NCI-H1092 (cell line): ENCODE results near the gene CCDC78.

Experiments
- DNase-seq: peaks from one replicate; lab custom pipeline; 2025; lab: John Stamatoyannopoulos, UW

Gene CCDC78

DNA sequence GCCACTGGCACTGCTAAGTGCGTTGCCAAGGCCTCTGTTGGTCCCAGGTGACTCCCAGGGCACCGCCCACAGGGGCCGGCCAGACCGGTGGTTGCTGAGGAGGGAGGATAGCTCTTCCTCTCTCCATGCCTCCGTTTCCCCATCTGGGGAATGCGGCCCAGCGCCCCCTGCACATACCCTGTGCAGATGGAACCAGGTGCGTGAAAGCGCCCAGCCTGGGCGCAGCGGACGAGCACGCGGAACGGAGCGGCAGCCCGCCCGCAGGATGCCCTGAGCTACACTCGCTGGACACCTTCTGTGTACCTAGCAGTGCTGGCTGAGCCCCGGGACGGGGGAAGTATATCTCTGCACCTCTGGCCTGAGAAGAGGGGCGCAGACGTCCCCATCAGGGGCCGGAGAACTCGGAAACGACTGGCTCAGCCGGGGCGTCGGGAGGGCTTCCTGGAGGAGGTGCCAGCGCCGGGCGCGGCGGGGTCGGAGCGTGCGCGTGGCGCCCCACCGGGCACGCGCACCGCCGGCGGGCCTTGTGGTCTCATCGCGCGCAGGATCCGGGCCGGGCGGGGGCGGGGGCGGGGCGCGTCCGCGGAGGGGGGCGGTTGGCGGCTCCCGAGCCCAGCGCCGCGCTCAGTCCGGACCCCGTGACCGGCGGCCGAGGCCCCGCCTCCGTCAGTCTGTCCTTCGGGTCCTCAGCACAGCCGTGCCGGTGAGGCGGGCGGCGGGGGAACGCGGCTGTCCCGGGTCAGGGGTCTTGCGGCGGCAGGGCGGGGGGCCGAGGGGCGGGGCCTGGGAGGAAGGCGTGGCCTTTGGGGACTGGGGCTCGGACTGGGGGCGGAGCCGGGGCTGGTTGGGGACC lies at the start of gene CCDC78, which contains the start of gene HAGHL:
TSS of gene CCDC78 (minus strand) at position 6 of the 853 bp plus-strand sequence. CDS start 76 bp downstream, outside the sequence.
TSS of gene HAGHL (plus strand) at position 669 of the 853 bp plus-strand sequence. CDS start 404 bp downstream, outside the sequence.
- DNase-seq: no peak

- no peak for DNase-seq
These were observed 49.1 kb upstream of the CCDC78 start for GRCh38 chr16:775236-775796.

- no peak for DNase-seq
These were observed 48.1 kb upstream of the CCDC78 start for GRCh38 chr16:774086-775001.

DNA sequence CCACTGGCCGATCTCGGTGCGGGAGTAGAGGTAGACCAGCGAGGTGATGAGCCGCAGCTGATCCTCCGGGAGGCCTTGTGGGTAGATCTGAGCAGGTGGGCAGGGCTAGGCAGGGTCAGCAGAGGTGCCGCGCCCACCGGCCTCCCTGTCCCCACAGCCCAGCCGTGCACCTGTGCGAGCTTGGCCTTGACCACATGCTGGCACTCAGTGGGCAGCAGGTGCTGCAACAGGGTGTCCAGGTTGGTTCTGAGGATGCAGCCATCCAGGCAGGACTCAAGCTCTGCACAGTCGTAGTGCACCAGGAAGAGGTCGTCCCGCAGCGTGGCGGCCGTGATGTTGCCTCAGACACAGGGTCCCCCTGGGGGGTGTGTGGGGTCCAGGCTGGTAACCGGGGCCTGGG lies 46.7 kb upstream of the CCDC78 start:
- no peak for DNase-seq

DNA sequence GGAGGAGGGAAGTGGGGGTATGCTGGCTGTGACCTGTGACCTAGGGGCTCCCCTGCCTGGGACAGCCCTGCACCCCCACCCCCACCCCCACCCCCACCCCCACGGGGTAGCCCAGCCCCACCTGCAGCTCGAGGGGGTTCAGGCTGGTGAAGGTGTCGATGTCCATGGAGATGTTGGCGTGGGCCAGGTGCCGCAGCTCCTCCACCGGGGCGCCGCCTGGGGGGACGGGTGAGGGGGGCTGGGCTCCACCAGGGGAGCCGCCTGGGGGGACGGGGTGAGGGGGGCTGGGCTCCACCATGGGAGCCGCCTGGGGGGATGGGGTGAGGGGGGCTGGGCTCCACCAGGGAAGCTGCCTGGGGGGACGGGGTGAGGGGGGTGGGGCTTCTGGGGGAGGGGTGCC lies 44.2 kb upstream of the CCDC78 start:
- DNase-seq: no peak

GRCh38 chr16:769934-770333 lies 43.7 kb upstream of the CCDC78 start:
- no peak for DNase-seq

DNA sequence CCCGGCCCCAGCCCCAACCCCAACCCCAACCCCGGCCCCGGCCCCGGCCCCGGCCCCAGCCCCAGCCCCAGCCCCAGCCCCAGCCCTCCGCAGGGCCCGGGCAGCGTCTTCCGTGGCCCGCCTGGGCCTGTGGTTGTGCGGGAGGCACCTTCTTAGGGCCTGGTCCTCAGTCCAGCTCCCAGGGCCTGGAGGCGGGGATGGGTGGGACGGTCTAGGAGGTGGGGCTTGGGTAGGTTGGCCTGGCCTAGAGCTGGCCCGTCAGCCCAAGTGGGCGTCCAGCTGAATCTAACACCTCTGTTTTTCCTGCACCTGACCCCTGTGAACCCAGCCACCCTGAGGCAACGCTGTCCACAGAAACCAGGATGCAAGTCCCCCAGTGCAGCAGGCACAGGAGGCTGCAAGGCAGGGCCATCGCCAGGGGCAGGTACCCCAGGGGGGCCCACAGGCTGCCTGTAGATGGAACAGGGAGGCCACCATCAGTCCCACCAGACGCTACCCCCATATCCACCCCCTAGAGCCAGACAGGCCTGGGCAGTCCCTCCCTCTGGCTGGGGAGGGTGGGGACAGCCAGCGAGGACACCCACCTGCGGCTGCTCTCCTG lies 43.0 kb upstream of the CCDC78 start:
- no peak for DNase-seq

DNA sequence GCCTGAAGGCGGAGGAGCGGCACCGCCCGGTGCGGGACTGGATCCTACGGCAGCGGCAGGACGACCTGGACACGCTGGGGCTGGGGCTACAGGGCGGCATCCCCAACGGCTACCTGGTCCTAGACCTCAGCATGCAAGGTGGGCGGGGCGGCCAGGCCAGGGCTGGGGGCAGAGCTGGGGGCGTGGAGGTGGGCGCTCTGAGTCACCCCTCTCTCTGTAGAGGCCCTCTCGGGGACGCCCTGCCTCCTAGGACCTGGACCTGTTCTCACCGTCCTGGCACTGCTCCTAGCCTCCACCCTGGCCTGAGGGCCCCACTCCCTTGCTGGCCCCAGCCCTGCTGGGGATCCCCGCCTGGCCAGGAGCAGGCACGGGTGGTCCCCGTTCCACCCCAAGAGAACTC lies 42.2 kb upstream of the CCDC78 start:
- no peak for DNase-seq

GRCh38 chr16:767743-768235 lies 41.5 kb upstream of the CCDC78 start:
- DNase-seq: no peak

DNA sequence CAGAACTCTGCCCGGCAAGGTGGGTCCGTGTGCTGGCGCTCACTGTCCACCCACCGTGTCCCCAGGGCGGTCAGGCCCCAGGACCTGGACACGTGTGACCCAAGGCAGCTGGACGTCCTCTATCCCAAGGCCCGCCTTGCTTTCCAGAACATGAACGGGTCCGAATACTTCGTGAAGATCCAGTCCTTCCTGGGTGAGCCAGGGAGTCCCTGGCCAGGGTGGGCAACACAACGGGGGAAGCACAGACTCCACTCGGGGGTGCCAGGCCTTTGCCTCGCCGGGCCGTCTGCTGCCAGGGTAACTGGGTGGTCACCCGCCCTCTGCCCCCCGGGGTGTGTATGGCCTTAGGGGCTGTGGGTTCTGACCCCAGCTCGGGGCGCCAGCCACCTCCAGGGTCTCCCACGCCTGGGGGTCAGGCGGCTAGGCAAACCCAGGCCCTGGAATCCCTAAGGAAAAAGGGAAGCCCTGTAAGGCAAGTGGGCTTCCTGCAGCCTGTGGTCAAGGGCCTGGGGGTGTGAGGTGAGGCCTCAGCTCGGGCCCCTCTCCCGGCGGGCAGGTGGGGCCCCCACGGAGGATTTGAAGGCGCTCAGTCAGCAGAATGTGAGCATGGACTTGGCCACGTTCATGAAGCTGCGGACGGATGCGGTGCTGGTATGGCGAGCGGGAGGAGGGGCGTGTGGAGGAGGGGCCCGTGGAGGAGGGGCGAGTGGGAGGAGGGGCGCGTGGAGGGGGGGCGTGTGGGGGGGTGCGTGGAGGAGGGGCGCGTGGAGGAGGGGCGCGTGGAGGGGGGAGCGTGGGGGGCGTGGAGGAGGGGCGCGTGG lies 40.8 kb upstream of the CCDC78 start:
- DNase-seq: no peak

DNA sequence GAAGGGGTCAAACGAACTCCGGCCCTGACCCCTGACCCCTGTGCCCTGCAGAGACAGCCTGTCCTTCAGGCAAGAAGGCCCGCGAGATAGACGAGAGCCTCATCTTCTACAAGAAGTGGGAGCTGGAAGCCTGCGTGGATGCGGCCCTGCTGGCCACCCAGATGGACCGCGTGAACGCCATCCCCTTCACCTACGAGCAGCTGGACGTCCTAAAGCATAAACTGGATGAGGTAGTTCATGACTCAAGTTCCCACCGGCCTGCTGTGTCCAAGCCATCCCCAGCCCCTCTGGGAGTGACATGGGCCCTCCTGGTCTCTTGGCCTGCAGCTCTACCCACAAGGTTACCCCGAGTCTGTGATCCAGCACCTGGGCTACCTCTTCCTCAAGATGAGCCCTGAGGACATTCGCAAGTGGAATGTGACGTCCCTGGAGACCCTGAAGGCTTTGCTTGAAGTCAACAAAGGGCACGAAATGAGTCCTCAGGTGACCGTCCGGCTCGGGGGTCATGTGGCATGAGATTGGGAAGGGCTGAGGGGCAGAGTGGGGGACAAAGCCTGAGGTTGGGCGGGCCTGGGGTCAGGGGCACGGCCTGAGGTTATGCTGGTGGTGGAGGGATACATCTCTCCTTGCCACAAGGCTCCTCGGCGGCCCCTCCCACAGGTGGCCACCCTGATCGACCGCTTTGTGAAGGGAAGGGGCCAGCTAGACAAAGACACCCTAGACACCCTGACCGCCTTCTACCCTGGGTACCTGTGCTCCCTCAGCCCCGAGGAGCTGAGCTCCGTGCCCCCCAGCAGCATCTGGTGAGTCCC lies 40.0 kb upstream of the CCDC78 start:
- DNase-seq: no peak

- no peak for DNase-seq
These were observed 39.2 kb upstream of the CCDC78 start for GRCh38 chr16:765488-765865.

DNA sequence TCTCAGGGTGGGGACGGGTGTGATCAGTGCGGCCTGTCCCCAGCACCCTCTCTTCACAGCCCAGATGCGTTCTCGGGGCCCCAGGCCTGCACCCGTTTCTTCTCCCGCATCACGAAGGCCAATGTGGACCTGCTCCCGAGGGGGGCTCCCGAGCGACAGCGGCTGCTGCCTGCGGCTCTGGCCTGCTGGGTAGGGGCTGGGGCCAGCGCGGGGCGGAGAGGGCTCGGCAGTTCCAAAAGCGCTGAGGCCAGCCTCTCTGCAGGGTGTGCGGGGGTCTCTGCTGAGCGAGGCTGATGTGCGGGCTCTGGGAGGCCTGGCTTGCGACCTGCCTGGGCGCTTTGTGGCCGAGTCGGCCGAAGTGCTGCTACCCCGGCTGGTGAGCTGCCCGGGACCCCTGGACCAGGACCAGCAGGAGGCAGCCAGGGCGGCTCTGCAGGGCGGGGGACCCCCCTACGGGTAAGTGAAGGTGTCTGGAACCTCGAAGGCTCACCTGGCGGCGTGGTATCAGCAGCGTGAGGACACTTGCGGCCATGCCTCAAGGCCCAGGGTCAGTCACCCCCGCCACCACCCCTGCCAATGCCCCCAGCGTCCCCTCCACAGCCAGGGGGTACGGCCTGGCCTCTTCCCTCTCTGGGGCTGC lies 38.7 kb upstream of the CCDC78 start:
- DNase-seq: no peak

DNA sequence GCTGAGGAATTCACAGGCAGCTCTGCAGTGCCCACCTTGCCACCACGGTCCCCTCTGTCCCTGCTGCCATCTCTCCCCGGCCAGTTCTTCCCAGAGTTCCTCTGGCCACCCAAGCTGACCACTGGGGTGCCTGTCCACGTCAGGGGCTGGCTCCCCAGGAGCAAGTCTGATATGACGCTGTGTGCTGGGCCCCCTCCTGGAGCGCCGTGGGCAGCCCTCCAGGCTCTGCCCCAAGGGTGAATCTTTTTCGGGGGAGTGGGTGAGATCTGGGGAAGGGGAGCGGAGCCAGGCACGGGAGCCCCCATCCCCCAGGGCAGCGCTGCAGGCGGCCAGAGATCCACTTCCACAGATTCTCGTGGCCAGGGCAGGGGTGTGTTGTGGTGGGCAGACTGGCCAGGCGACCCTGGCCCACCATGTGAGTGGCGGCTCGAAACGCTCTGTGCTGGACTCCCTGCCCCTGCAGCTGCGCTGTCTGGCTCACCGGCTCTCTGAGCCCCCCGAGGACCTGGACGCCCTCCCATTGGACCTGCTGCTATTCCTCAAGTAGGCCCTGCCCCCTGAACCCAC lies 38.0 kb upstream of the CCDC78 start:
- DNase-seq: no peak

DNA sequence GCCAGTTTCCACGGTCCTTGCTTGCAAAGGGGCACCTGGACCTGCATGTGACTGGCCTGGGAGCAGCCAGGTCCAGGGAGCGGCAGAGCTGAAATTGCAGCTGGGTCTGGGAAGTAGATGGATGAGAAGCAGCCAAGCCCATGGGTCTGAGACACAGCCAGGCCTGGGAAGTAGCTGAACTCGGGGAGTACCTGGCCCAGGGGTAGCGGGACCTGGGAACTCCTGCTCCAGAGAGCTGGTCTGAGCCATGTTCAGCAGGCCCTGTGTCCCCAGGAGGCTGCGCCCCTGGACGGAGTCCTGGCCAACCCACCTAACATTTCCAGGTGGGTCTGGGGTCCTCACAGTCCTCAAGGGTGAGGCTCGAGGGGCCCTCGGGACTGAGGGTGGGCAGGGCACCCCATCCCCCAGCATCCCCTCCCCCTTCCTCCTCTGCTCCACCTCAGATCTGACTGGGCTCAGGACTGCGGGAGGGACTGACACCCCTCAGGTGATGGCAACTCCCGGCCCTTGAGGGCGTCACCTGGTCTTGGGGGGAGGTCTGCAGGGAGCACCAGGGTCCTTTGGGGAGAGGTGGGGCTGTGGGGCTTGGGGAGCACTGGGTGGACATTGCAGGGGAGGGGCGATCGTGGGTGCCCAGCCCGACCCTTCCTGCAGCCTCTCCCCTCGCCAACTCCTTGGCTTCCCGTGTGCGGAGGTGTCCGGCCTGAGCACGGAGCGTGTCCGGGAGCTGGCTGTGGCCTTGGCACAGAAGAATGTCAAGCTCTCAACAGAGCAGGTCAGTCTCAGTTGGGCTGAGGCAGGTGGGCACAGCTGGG lies 37.3 kb upstream of the CCDC78 start:
- no peak for DNase-seq

DNA sequence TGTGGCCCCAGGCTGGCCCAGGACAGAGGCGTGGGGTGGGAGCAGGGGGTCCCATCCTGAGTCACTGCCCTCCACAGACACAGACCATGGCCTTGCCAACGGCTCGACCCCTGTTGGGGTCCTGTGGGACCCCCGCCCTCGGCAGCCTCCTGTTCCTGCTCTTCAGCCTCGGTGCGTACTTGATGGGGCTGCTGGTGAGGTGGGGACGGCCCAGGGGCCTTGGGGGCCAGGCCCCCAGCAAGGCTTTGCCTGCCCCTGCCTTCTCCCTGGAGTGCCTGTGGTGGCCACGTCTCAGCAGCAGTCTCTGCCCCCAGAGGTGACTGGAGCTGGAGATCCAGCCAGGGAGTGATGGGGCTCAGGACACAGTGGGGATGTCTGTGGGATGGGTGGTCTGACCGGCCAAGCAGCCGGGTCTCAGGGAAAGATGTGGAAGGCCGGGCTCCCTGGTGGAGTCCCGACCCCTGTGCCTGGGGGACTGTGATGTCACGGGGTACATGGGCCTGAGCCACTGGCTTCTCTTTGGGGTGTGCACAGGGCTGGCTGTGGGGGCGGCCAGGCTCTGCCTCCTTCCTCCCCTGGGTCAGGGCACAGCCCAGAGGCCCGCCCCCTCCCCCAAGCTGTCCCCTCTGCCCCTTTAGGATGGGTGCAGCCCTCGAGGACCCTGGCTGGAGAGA lies 36.5 kb upstream of the CCDC78 start:
- DNase-seq: no peak

- DNase-seq: no peak
These were observed 35.6 kb upstream of the CCDC78 start for GRCh38 chr16:761625-762513.
